ENCODE measurements around the gene TNXB.
"Not testable (repeated sequence)": the region's sequence is repeated elsewhere in the genome, so short reads cannot be mapped to it uniquely, and the experiment has no call there.

DNA sequence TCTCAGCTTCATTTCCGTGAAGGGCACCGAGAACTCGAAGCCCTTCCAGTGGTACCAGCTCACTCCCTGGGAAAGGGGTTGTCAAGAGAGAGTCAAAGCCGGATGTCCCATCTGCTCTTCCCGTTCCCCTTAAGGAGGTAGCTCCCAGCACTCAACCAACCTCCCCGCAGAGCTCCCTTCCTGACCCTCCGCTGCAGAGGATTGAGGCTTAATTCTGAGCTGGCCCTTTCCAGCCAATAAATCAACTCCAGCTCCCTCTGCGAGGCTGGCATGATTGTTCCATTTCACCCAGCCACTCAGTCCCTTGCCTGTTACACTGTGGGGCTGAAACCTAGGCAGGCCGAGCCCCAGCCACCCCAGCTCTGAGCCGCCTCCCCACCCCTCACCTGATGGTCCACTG is 67.8 kb downstream of the TNXB start:
- not testable (repeated sequence) for TF ChIP-seq POLR2AphosphoS5 (IDR thresholded peaks at IDR 0.05; ENCODE audit: control insufficient read depth, insufficient read depth, low read depth, low read length); GATA2 (CRISPR knock-in tag; IDR thresholded peaks at IDR 0.05); JUNB (CRISPR knock-in tag; conservative IDR thresholded peaks at IDR 0.05); ZNF23 (CRISPR knock-in tag; IDR thresholded peaks at IDR 0.05); SMC3 (conservative IDR thresholded peaks at IDR 0.05; ENCODE audit: insufficient read depth, low read depth, low read length); ZNF184 (CRISPR knock-in tag; IDR thresholded peaks at IDR 0.05)
- TF ChIP-seq, protein P1, sequence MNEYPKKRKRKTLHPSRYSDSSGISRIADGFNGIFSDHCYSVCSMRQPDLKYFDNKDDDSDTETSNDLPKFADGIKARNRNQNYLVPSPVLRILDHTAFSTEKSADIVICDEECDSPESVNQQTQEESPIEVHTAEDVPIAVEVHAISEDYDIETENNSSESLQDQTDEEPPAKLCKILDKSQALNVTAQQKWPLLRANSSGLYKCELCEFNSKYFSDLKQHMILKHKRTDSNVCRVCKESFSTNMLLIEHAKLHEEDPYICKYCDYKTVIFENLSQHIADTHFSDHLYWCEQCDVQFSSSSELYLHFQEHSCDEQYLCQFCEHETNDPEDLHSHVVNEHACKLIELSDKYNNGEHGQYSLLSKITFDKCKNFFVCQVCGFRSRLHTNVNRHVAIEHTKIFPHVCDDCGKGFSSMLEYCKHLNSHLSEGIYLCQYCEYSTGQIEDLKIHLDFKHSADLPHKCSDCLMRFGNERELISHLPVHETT (CRISPR knock-in tag; conservative IDR thresholded peaks at IDR 0.05 in 1 of 2, IDR thresholded peaks at IDR 0.05 in 1 of 2), result not testable (repeated sequence)

All from K562 (cell line).